ENCODE data around the gene DSG1. TPM values are rescaled to one million over a fixed set of nuclear protein-coding genes. Genes with fewer than 3 reads are reported as not detected.
"Not testable (repeated sequence)": the region's sequence is repeated elsewhere in the genome, so short reads cannot be mapped to it uniquely, and the experiment has no call there.

The DSG1 gene
- not detected for polyA plus RNA-seq (2012; ENCODE audit: insufficient read depth, insufficient read length)

DNA sequence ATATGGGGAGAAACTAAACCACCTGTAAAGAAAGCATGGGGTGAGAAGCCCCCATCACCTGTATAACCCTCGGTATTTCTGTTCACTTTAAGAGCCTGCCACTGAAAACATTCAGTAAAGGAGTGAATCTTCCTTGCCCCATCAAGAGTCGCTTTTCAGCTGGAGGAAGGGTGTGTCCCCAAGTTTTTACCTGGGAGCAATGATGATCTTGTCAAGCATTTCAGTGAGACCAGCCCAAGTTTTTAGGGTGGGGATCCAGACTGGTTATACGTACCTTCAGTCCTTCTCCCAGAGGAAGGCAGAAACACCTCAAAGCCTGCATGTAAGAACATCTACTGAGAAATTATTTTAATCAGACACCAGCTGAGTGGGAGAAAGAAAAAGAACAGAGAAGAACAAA lies at the start of gene DSG1:
Gene DSG1, plus strand, starts transcription at position 301 of the 400 bp plus-strand sequence. CDS start 141 bp downstream, outside the sequence.
- H3K4me3 ChIP-seq (ENCODE audit: low read length): no peak within 1 kb of the TSS
- no peak for DNase-seq (ENCODE audit: low read depth, low spot score)

GRCh38 chr18:31268985-31269406 lies 49.0 kb upstream of the DSG1 start:
- H3K4me3 ChIP-seq (ENCODE audit: low read length): no peak overlapping the region
- no peak for DNase-seq (ENCODE audit: low read depth, low spot score)

DNA sequence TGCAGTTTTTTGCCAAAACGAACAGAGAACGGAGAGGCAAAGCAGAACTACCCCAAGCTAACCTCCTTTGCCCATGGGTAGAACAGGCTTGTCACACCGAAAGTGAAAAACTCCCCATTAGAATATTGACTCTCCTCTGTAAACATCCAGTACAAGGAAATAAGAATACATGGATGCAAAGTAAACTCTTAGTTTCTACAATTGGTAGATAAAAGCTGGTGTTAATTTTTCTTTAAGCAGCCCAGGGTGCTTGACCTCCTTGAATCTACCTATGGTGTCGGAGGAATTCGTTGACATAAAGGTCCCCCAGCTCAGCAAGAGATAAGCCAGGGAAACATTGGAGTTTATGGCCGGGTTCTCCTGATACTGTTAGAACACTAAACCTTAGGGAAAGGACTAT lies 48.4 kb upstream of the DSG1 start:
- no peak overlapping the region for H3K4me3 ChIP-seq (ENCODE audit: low read length)
- DNase-seq (ENCODE audit: low read depth, low spot score): no peak

- no peak for DNase-seq (ENCODE audit: low read depth, low spot score)
- no peak overlapping the region for H3K4me3 ChIP-seq (ENCODE audit: low read length)
These were observed 47.4 kb upstream of the DSG1 start for GRCh38 chr18:31270578-31270977.

DNA sequence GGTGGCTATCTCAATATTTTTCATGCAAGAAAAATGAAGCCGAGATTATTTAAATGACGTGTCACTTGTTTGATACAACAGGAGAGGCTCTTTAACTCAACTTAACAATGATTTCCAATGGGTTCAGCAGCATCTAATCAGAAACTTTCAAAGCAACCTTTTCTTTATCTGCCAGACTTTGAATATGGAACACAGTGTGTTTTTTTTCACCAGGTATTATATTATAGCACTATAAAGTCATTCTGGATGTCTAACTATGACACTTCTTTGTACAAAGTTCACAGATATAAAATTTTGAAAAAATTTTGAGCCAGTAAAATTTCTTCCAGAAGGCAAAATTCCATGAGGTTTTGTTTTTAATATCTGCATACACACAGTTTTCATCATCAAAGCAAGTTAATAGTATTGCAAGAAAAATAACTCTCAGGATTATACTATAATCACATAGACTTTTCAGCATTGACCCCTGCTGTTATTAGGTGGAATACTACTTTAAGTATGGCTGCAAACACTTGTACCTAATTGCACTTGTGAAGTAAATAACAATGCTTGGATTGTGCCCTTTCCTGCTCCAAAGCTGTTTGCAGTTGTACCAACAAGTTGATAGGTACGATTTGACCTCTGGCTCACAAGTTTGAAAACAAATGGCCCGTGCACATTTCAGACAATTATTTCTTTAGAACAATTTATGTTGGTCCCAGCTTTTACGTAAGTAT lies 44.0 kb upstream of the DSG1 start:
- DNase-seq (ENCODE audit: low read depth, low spot score): no peak
- no peak overlapping the region for H3K4me3 ChIP-seq (ENCODE audit: low read length)

DNA sequence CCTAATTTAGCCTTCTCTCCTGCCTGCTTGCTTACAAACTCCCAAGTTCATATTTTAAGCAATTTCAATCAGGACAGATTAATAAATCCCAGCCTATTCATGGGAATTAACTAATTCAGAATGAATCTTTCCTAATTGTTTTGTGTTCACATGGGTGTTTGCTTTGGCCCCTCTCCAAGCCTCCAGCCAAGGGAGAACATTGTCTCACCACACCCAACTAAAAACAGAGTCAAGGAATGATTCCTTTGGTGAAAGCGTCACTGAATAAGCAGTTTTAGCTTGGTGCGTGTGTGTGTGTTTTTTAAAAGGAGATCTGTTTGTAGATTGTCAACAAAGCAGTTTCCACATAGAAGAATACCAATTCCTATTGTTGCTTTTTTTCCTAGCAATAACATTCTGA lies 43.0 kb upstream of the DSG1 start:
- no peak overlapping the region for H3K4me3 ChIP-seq (ENCODE audit: low read length)
- DNase-seq (ENCODE audit: low read depth, low spot score): no peak

DNA sequence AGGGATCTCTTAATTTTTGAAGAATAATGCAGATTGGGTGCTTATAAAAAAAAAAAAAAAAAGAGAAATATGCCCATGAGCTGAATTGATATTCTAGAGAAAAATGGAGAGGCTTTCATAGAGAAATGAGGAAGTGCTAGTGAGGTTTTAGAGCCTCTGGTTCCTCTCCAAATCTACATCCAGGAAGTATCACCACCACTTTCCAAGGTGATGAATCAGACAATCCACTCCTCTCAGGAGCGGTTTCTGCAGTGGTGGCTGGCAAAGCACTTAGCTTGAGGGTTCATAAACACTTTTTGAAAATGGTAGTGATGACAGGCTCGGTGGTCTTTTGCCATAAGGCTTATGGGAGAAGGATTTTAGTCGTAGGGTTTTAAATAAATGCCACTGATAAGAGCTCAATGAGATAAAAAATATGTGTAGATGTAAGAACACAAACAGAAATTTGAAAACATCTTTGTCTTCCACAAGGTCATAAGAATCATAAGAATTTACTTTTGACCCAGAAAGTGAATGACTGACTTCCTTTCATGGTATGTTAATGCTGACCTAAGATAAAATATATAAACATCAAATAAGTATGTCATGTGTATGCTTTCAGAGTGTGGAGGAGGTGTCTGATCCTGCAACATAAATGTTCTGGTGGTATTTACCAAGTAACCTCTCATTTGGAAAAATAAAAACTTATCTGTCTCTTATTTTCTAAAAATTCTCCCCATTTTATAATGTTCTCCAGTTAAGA lies 42.1 kb upstream of the DSG1 start:
- DNase-seq (ENCODE audit: low read depth, low spot score): no peak
- no peak overlapping the region for H3K4me3 ChIP-seq (ENCODE audit: low read length)

- DNase-seq (ENCODE audit: low read depth, low spot score): no peak
- no peak overlapping the region for H3K4me3 ChIP-seq (ENCODE audit: low read length)
These were observed 39.3 kb upstream of the DSG1 start for GRCh38 chr18:31278609-31279071.

GRCh38 chr18:31280502-31280901 lies 37.5 kb upstream of the DSG1 start:
- DNase-seq (ENCODE audit: low read depth, low spot score): no peak

DNA sequence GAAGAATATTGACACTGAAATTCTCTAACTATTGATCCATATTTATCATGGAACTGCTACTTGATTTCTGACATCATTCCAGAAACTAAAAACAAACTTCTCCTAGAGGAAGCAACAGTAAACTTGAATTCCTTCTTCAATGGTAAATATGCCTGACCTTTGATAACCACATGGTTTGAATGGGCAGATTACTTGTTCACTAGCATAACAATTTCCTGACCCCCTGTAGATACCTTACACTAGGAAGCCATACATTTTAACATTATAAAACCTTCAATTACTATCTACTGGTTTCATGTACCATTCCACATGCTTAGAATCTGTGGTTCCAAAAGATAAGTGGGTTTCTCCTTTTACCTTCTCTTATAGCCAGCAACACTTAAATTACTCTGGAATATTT lies 36.5 kb upstream of the DSG1 start:
- no peak overlapping the region for H3K4me3 ChIP-seq (ENCODE audit: low read length)

More at GRCh38 chr18:31280502-31280901, 37.5 kb upstream of the DSG1 start:
- H3K4me3 ChIP-seq (ENCODE audit: low read length): no peak overlapping the region

GRCh38 chr18:31289446-31289845 lies 28.5 kb upstream of the DSG1 start:
- not testable (repeated sequence) for H3K4me3 ChIP-seq (ENCODE audit: low read length); DNase-seq (ENCODE audit: low read depth, low spot score)

More for the DNA sequence above, 36.5 kb upstream of the DSG1 start:
- no peak for DNase-seq (ENCODE audit: low read depth, low spot score)

DNA sequence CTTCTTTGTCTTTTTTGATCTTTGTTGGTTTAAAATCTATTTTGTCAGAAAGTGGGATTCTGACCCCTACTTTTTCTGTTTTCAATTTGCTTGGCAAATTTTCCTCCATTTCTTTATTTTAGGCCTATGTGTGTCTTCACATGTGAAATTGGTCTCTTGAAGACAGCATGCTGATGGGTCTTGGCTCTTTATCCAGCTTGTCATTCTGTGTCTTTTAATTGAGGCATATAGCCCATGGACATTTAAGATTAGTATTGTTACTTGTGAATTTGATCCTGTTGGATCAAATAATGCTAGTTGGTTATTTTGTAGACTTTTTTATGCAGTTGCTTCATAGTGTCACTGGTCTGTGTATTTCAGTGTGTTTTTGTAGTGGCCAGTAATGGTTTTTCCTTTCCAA lies 26.3 kb upstream of the DSG1 start:
- no peak overlapping the region for H3K4me3 ChIP-seq (ENCODE audit: low read length)
- no peak for DNase-seq (ENCODE audit: low read depth, low spot score)

- no peak for DNase-seq (ENCODE audit: low read depth, low spot score)
- no peak overlapping the region for H3K4me3 ChIP-seq (ENCODE audit: low read length)
These were observed 23.7 kb upstream of the DSG1 start for GRCh38 chr18:31294199-31294747.

DNA sequence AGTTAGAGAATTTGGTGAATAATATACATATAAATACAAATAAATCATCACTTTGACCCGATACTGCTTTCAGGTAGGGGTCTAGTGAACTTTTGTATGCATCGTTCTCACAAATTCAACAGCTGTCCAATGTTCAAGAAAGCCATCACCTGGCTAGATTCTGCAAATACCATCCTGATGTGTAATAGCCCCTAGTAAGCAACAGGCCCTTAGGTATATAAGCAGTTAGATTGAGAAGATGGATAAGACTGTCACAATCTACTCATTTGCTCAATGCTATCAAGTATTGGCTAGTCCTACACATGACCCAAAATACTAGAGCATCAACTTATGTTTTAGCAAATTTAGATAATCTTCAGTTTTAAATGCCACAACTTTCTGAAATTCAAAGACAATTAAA lies 20.7 kb upstream of the DSG1 start:
- DNase-seq (ENCODE audit: low read depth, low spot score): no peak
- no peak overlapping the region for H3K4me3 ChIP-seq (ENCODE audit: low read length)

DNA sequence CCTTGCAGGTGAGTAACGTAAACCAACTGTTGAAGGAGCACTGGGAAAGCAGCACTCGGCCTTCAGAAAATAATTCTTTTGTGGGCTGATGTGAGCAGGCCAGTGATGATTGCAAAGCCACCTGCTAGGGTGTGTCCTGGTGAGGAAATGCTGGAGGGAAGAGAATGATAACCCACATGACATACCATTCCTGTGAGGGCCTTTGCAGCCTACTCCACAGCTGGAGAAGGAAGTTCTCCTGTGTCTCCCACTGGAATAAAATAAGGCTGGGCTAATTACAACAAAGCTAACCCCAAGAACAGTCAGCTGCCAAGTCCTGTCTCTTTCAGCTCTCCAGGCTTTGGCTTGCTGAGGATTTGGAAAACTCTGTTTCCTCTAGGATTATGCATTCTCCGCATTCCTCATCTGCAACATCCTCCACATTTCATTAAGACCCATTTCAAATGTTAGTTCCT lies 16.7 kb upstream of the DSG1 start:
- H3K4me3 ChIP-seq (ENCODE audit: low read length): no peak overlapping the region
- DNase-seq (ENCODE audit: low read depth, low spot score): no peak

- no peak overlapping the region for H3K4me3 ChIP-seq (ENCODE audit: low read length)
- no peak for DNase-seq (ENCODE audit: low read depth, low spot score)
These were observed 15.0 kb upstream of the DSG1 start for GRCh38 chr18:31302991-31303390.

DNA sequence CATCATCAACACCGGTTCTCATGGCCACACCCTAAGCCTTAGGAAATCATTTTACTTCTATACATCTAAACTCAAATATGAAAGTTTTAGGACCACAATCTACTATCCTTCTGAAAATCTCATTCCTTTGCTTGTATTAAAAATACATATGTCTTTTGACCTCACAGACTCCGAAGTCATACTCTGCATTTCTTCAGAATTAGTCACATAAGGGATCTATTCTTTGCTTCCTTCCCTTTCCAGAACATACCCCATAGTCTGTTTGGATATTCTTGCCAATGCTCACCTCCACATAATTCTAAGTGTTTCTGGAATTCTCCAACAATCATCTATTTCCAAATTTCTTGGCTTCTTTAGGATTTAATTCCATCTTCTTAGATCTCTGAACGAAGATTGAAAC lies 14.2 kb upstream of the DSG1 start:
- DNase-seq (ENCODE audit: low read depth, low spot score): no peak
- H3K4me3 ChIP-seq (ENCODE audit: low read length): no peak overlapping the region

DNA sequence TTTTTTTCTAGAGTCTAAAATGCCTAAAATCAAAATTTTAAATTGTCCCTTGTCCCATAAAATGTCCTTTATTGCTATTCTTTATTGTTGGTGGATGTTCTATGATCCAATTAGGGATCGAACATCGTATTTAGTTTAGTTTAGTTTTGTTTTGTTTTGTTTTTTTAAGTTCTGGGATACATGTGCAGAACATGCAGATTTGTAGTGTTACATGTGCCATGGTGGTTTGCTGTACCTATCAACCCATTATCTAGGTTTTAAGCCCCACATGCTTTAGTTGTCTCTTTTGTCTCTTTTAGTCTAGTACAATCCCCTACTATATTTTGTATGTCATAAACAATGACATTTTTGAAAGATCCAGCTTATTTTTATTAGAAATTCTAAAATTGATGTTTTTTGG lies 8.8 kb upstream of the DSG1 start:
- DNase-seq (ENCODE audit: low read depth, low spot score): no peak
- no peak overlapping the region for H3K4me3 ChIP-seq (ENCODE audit: low read length)

DNA sequence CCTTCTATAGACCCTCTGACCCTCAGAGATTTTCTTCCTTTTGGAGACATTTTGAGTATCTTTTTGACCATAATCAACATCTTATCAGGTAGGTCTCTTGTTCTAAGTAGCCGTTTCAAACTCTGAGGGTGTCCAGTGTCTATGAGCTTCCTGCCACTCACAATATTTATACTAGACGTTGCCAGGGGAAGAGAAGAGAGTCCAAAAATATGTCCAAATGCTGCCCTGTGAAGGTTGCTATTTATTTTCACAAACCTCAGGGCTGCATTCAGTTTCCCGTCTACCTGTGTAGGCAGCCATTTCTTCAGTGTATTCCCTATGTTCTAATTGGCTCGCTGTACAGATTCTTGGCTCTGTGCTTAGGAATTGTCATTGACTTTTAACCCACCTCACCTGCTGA lies 986 bp upstream of the DSG1 start:
- no peak overlapping the region for H3K4me3 ChIP-seq (ENCODE audit: low read length)
- DNase-seq (ENCODE audit: low read depth, low spot score): no peak

- H3K4me3 ChIP-seq (ENCODE audit: low read length): no peak overlapping the region
- no peak for DNase-seq (ENCODE audit: low read depth, low spot score)
These were observed 3.8 kb downstream of the DSG1 start for GRCh38 chr18:31321719-31322118.
